ENCODE measurements around the gene EFTUD2.
A peak's percentile ranks its signal among the peaks of the same experiment; 100 is the strongest.

The EFTUD2 gene

DNA sequence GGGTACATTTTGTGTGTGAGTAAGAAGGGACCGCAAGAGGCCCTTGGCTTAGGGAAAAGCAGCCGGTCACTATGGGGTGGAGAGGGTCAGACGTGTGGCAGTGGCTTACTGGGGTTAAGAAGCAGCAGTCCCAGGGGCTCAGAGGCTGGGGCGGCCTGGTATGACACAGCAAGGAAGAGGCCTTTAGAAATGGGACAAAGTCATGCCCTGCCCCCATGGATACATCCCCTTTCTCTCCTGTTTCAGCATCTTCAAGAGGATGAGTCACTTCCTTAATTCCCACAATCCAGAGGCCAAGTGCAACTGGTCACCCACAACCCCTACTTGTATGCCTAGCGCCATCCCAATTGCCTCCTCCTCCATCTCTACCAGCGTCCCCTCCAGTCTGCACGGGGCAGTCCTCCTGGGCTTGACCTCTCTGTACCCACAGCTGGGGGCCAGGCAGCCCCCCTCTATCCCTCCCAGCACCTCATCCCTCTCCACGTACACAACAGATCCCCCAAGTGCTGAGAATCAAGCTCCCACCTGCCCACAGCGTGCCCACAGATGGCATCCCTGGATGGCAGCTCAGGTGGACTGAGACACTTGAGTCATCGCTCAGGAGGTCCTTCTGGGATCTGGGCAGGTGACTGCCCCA is 6.9 kb upstream of the EFTUD2 start:
- TF ChIP-seq, protein P1, sequence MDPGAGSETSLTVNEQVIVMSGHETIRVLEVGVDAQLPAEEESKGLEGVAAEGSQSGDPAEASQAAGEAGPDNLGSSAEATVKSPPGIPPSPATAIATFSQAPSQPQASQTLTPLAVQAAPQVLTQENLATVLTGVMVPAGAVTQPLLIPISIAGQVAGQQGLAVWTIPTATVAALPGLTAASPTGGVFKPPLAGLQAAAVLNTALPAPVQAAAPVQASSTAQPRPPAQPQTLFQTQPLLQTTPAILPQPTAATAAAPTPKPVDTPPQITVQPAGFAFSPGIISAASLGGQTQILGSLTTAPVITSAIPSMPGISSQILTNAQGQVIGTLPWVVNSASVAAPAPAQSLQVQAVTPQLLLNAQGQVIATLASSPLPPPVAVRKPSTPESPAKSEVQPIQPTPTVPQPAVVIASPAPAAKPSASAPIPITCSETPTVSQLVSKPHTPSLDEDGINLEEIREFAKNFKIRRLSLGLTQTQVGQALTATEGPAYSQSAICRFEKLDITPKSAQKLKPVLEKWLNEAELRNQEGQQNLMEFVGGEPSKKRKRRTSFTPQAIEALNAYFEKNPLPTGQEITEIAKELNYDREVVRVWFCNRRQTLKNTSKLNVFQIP (CRISPR knock-in tag; IDR thresholded peaks at IDR 0.05; ENCODE audit: borderline replicate concordance, low read depth) = no peak
- no peak for TF ChIP-seq GLIS3 (CRISPR knock-in tag; IDR thresholded peaks at IDR 0.05)
- no peak for TF ChIP-seq ZFP30 (CRISPR knock-in tag; IDR thresholded peaks at IDR 0.05)
- TF ChIP-seq ESRRG (CRISPR knock-in tag; IDR thresholded peaks at IDR 0.05) = no peak
- TF ChIP-seq, protein P2, sequence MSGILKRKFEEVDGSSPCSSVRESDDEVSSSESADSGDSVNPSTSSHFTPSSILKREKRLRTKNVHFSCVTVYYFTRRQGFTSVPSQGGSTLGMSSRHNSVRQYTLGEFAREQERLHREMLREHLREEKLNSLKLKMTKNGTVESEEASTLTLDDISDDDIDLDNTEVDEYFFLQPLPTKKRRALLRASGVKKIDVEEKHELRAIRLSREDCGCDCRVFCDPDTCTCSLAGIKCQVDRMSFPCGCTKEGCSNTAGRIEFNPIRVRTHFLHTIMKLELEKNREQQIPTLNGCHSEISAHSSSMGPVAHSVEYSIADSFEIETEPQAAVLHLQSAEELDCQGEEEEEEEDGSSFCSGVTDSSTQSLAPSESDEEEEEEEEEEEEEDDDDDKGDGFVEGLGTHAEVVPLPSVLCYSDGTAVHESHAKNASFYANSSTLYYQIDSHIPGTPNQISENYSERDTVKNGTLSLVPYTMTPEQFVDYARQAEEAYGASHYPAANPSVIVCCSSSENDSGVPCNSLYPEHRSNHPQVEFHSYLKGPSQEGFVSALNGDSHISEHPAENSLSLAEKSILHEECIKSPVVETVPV (CRISPR knock-in tag; IDR thresholded peaks at IDR 0.05) = no peak
- TF ChIP-seq ISL1 (CRISPR knock-in tag; IDR thresholded peaks at IDR 0.05) = no peak
- TF ChIP-seq RARB (CRISPR knock-in tag; IDR thresholded peaks at IDR 0.05) = no peak
- no peak for TF ChIP-seq ARNTL (CRISPR knock-in tag; IDR thresholded peaks at IDR 0.05; ENCODE audit: borderline replicate concordance, low read depth)
- no peak for TF ChIP-seq ZNF8 (CRISPR knock-in tag; IDR thresholded peaks at IDR 0.05)
- no peak for TF ChIP-seq ZNF565 (CRISPR knock-in tag; conservative IDR thresholded peaks at IDR 0.05; ENCODE audit: low read depth)
- TF ChIP-seq ZNF70 (CRISPR knock-in tag; IDR thresholded peaks at IDR 0.05) = no peak
- no peak for TF ChIP-seq ZC3H10 (CRISPR knock-in tag; IDR thresholded peaks at IDR 0.05)
- no peak for TF ChIP-seq OSR1 (CRISPR knock-in tag; IDR thresholded peaks at IDR 0.05)
- TF ChIP-seq CSDC2 (CRISPR knock-in tag; IDR thresholded peaks at IDR 0.05) = no peak
- ATAC-seq = peak; percentile 66

DNA sequence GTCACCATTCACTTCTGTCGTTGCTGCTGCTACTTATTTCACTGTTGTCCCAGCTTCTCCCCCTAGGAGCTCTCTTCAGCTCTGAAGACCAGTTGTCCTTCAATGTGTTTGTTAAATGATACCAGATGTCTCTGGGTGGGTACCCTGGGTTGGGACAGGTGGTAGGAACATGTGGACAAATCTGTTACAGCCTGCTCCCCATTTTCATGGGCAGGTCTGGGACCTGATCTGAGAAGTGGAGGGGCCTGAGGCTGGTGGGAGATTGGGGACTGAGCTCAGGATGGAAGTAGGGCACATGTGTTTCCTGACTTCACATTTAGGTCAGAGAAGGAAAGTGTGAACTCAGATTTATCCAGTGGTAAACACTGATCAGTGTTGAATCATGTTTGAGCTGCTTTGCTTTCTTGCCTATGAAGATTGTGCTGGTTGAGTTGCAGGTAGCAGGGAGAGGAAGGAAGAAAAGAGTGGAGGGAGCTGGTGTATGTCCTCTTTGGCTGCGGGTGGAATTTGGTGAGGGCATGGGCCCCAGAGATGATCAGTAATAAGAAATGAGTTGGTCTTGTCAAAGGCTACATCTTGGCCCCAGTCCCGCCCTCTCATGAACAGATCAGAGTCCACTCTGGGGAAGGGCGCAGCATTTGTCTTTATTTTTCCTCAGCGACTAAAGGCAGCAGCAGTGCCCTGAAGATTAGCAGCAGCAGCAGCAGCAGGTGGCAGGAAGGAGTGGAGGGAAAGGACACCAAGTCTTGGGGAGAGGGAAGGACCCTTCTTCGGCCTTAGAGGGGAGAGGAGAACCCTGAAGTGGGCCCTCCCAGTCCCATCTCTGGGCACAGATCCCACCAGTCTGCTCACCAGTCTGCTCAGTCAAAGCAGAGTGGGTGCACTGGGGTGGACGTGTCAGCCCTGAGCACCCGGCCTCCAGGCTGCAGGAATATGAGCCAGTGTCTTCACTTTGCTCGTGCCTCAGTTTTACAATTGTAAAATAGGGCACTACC is 6.1 kb upstream of the EFTUD2 start:
- TF ChIP-seq, protein P2 (CRISPR knock-in tag; IDR thresholded peaks at IDR 0.05) = no peak
- no peak for TF ChIP-seq BACH2 (CRISPR knock-in tag; IDR thresholded peaks at IDR 0.05; ENCODE audit: borderline replicate concordance)
- no peak for TF ChIP-seq PPARA (CRISPR knock-in tag; IDR thresholded peaks at IDR 0.05; ENCODE audit: borderline replicate concordance)
- TF ChIP-seq, protein P3, sequence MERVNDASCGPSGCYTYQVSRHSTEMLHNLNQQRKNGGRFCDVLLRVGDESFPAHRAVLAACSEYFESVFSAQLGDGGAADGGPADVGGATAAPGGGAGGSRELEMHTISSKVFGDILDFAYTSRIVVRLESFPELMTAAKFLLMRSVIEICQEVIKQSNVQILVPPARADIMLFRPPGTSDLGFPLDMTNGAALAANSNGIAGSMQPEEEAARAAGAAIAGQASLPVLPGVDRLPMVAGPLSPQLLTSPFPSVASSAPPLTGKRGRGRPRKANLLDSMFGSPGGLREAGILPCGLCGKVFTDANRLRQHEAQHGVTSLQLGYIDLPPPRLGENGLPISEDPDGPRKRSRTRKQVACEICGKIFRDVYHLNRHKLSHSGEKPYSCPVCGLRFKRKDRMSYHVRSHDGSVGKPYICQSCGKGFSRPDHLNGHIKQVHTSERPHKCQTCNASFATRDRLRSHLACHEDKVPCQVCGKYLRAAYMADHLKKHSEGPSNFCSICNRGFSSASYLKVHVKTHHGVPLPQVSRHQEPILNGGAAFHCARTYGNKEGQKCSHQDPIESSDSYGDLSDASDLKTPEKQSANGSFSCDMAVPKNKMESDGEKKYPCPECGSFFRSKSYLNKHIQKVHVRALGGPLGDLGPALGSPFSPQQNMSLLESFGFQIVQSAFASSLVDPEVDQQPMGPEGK (CRISPR knock-in tag; IDR thresholded peaks at IDR 0.05; ENCODE audit: borderline replicate concordance) = no peak
- TF ChIP-seq, protein P4, sequence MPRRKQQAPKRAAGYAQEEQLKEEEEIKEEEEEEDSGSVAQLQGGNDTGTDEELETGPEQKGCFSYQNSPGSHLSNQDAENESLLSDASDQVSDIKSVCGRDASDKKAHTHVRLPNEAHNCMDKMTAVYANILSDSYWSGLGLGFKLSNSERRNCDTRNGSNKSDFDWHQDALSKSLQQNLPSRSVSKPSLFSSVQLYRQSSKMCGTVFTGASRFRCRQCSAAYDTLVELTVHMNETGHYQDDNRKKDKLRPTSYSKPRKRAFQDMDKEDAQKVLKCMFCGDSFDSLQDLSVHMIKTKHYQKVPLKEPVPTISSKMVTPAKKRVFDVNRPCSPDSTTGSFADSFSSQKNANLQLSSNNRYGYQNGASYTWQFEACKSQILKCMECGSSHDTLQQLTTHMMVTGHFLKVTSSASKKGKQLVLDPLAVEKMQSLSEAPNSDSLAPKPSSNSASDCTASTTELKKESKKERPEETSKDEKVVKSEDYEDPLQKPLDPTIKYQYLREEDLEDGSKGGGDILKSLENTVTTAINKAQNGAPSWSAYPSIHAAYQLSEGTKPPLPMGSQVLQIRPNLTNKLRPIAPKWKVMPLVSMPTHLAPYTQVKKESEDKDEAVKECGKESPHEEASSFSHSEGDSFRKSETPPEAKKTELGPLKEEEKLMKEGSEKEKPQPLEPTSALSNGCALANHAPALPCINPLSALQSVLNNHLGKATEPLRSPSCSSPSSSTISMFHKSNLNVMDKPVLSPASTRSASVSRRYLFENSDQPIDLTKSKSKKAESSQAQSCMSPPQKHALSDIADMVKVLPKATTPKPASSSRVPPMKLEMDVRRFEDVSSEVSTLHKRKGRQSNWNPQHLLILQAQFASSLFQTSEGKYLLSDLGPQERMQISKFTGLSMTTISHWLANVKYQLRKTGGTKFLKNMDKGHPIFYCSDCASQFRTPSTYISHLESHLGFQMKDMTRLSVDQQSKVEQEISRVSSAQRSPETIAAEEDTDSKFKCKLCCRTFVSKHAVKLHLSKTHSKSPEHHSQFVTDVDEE (CRISPR knock-in tag; IDR thresholded peaks at IDR 0.05) = no peak
- TF ChIP-seq, protein P5, sequence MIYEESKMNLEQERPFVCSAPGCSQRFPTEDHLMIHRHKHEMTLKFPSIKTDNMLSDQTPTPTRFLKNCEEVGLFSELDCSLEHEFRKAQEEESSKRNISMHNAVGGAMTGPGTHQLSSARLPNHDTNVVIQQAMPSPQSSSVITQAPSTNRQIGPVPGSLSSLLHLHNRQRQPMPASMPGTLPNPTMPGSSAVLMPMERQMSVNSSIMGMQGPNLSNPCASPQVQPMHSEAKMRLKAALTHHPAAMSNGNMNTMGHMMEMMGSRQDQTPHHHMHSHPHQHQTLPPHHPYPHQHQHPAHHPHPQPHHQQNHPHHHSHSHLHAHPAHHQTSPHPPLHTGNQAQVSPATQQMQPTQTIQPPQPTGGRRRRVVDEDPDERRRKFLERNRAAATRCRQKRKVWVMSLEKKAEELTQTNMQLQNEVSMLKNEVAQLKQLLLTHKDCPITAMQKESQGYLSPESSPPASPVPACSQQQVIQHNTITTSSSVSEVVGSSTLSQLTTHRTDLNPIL (CRISPR knock-in tag; IDR thresholded peaks at IDR 0.05; ENCODE audit: low read depth) = no peak
- no peak for TF ChIP-seq ZNF565 (CRISPR knock-in tag; conservative IDR thresholded peaks at IDR 0.05; ENCODE audit: low read depth)
- TF ChIP-seq ARNTL (CRISPR knock-in tag; IDR thresholded peaks at IDR 0.05; ENCODE audit: borderline replicate concordance, low read depth) = no peak
- no peak for TF ChIP-seq OSR1 (CRISPR knock-in tag; IDR thresholded peaks at IDR 0.05)
- TF ChIP-seq, protein P1 (CRISPR knock-in tag; IDR thresholded peaks at IDR 0.05; ENCODE audit: borderline replicate concordance, low read depth) = no peak
- no peak for TF ChIP-seq RARB (CRISPR knock-in tag; IDR thresholded peaks at IDR 0.05)
- TF ChIP-seq ZFP30 (CRISPR knock-in tag; IDR thresholded peaks at IDR 0.05) = no peak
- no peak for TF ChIP-seq TCF4 (CRISPR knock-in tag; IDR thresholded peaks at IDR 0.05; ENCODE audit: borderline replicate concordance)
- no peak for TF ChIP-seq TOX (CRISPR knock-in tag; IDR thresholded peaks at IDR 0.05; ENCODE audit: borderline replicate concordance)
- TF ChIP-seq ISL1 (CRISPR knock-in tag; IDR thresholded peaks at IDR 0.05) = no peak
- no peak for TF ChIP-seq ZNF8 (CRISPR knock-in tag; IDR thresholded peaks at IDR 0.05)
- no peak for TF ChIP-seq ZFP3 (CRISPR knock-in tag; IDR thresholded peaks at IDR 0.05)
- no peak for TF ChIP-seq ZC3H10 (CRISPR knock-in tag; IDR thresholded peaks at IDR 0.05)
- TF ChIP-seq CSDC2 (CRISPR knock-in tag; IDR thresholded peaks at IDR 0.05) = no peak
- TF ChIP-seq GLIS3 (CRISPR knock-in tag; IDR thresholded peaks at IDR 0.05) = no peak
- no peak for ATAC-seq

Data from SK-N-SH treated with all-trans-retinoic acid at 6 μM for 48 hours (cell line).